NCI-H146 treated with DMSO at 0.1 percent for 48 hours (cell line): ENCODE data around the gene ATP6V1G3.
"Not testable (repeated sequence)": the region's sequence is repeated elsewhere in the genome, so short reads cannot be mapped to it uniquely, and the experiment has no call there.

Experiments used
- DNase-seq: peaks from one replicate; lab custom pipeline; 2025; ENCODE audit not compliant: unreplicated experiment; lab: John Stamatoyannopoulos, UW

Gene ATP6V1G3

DNA sequence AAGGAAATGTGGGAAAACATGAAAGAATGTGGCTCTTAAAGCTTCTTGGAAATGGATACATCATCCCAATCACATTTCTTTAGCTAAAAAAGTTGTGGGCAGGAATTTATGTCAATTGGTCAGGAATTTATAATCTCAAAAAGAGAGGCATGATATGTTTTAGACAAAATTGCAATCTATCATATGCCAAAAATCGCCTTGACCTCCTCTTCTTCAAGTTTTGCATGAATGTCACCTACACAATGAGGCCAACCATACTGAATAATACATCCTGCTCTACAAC is 42.4 kb downstream of the ATP6V1G3 start:
- DNase-seq: no peak

DNA sequence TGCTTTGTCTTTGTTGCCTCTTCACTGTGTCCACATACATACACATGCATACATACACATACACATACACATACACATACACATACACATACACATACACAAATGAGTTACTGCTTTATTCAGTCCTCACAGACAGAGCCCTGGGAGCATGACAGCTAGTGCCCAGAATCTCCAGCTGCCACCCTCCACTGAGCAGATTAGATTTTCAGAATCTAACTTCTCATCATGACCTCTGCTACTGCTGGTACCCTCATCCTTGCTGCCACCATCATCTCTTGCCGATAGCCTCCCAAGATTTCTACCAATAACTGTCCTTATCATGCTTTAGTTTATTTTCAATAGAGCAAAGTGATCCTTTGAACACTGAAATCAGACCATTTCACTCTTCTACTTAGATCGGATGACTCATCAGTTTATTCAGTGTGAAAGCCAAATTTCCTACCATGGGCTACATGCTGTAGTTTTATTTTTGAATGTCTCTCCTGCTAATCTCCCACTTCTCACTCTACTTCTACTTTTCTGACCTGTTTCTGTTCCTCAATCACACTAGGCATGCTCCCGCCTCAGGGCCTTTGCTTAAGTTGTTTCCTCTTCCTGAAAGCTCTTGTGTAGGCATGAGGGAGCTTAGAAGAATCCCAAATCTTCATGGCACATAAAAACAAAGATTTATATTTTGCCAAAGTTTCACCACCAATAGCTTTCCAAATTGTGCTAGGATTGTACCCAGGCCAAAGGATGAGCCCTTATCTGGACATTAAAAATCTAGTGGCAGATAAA is 43.0 kb downstream of the ATP6V1G3 start:
- DNase-seq: no peak

DNA sequence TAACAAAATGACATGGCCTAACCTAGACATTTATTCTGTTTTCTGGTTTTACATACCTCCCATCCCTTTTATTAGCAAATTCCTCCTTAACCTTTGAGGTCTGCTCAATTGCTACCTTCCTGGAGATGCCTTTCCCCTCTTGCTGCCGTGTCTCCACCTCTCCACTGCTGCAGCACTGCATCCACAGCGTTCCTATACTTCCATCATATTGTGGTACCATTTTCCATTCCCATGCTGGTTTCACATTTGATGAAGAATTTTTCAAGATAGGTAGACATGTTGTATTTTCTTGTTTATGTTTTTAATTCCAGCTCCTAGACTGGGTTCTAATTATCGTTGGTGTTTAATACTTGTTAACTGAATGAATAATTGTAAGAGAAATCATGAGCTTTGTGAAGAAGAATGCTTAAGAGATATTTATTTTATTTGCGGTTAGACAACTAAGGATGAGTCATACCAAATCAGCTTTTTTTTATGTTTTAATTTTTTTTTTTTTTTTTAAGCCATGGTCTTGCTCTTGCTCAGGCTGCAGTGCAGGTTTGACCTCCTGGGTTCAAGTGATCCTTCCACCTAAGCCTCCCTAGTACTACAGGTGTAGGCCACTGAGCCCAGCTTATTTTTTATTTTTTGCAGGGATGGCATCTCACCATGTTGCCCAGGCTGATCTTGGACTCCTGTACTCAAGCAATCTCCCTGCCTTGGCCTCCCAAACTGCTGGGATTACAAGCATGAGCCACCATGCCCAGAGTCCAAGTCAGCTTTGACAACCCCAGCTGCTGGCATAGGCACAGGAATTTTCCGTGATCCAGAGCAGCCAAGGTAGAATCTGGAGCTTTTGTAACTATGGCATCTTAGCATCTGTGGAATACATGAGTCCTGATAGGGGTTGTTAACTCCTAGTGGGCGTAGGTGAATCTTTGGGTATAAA is 44.0 kb downstream of the ATP6V1G3 start:
- no peak for DNase-seq

GRCh38 chr1:198495631-198496030 is 44.8 kb downstream of the ATP6V1G3 start:
- no peak for DNase-seq

- DNase-seq: no peak
Observed at GRCh38 chr1:198494658-198495103, 45.8 kb downstream of the ATP6V1G3 start.

GRCh38 chr1:198494139-198494538 is 46.3 kb downstream of the ATP6V1G3 start:
- DNase-seq: no peak

- DNase-seq: no peak
Observed at GRCh38 chr1:198493329-198493728, 47.2 kb downstream of the ATP6V1G3 start.

- DNase-seq: no peak
Observed at GRCh38 chr1:198492872-198493271, 47.6 kb downstream of the ATP6V1G3 start.

DNA sequence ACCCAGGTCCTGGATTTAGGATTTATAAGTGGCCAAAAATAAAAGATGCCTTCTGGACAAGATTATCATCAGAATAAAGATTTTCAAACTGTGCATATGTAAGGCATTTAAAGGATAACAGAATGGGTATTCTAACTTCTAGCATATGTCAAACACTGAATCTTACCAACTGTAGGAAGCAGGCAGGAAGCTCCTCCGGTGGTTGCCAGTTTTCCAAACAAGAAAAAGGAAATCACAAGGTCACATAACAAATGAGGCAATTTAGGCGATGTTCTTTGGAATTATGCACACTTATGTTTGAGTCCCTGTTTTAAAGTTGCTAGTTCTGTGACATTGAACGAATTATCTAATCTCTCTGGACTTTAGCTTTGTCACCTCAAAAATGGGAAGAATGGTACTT is 48.9 kb downstream of the ATP6V1G3 start:
- DNase-seq: no peak

DNA sequence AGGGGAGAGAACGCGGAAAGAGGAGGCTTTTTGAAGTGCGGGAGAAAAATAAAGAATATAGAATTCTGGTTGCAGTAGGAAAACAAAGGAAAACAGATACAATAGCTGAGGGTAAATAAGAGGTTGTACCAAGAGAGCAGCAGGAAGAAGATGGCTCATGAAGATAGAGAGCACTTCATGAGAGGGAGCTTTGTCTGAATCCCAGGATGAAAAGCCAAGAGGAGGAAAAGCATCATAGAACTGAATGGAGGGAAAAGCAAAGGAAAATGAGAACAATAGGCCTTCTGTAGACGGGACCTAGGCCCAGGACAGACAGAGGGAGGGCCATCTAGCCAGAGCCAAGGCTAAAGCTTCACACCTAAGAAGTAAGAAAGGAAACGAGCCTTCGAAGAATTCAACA is 49.5 kb downstream of the ATP6V1G3 start:
- no peak for DNase-seq

GRCh38 chr1:198490224-198490623 is 50.3 kb downstream of the ATP6V1G3 start:
- no peak for DNase-seq

- DNase-seq: no peak
Observed at GRCh38 chr1:198486903-198487302, 53.6 kb downstream of the ATP6V1G3 start.

- DNase-seq: no peak
Observed at GRCh38 chr1:198483645-198484044, 56.8 kb downstream of the ATP6V1G3 start.

- DNase-seq: no peak
Observed at GRCh38 chr1:198483006-198483405, 57.5 kb downstream of the ATP6V1G3 start.

GRCh38 chr1:198481661-198482060 is 58.8 kb downstream of the ATP6V1G3 start:
- DNase-seq: no peak

GRCh38 chr1:198480876-198481275 is 59.6 kb downstream of the ATP6V1G3 start:
- DNase-seq: no peak

GRCh38 chr1:198477354-198477753 is 63.1 kb downstream of the ATP6V1G3 start:
- DNase-seq: not testable (repeated sequence)
